PC-3 (cell line): Measurements from ENCODE around the gene PRICKLE4. TPM values are rescaled to one million over a fixed set of nuclear protein-coding genes. Genes with fewer than 3 reads are reported as not detected.
"Not testable (repeated sequence)": the region's sequence is repeated elsewhere in the genome, so short reads cannot be mapped to it uniquely, and the experiment has no call there.

Experiments used
- ATAC-seq: fragments of 200-7000 bp; cut with Tn5 transposase; 2 replicates; pipeline ENCODE4 v1.9.1; 2020; ENCODE audit warnings: mild to moderate bottlenecking, moderate library complexity
- BruUV-seq: library from RNA; stranded (reverse); fragments of 400-500 nt; replicated peaks from 2 replicates; lab custom pipeline; 2021; lab: Mats Ljungman, UMichigan
- CTCF ChIA-PET: fragments of 300-600 bp; sonication (Branson Sonifier 250); formaldehyde crosslinking; loops from one replicate; lab custom pipeline; 2022; ENCODE audit warnings: antibody characterized with exemption; lab: Charles Lee
- POLR2A ChIA-PET: fragments of 300-600 bp; sonication (Branson Sonifier 250); formaldehyde crosslinking; loops from one replicate; lab custom pipeline; 2022; ENCODE audit warnings: antibody characterized with exemption; ENCODE audit not compliant: unreplicated experiment; lab: Charles Lee
- DNase-seq: peaks from one replicate; pipeline ENCODE4 v3.0.0-alpha.2; 2015
- H2AFZ ChIP-seq: fragments of 300-600 bp; sonication (generic); 2 replicates; pipeline ENCODE4 v1.6.0; 2016; ENCODE audit warnings: antibody characterized with exemption, low read length
- H3F3A ChIP-seq: fragments of 300-600 bp; sonication (generic); one replicate; pipeline ENCODE4 v1.6.0; 2017; ENCODE audit warnings: antibody characterized with exemption, low read length, control low read depth, mild to moderate bottlenecking; ENCODE audit not compliant: unreplicated experiment
- H3K27ac ChIP-seq: fragments of 300-600 bp; sonication (generic); 2 replicates; pipeline ENCODE4 v1.5.1; 2016; ENCODE audit warnings: mild to moderate bottlenecking, low read length
- H3K27me3 ChIP-seq: fragments of 300-600 bp; sonication (generic); 2 replicates; pipeline ENCODE4 v1.6.1; 2016; ENCODE audit warnings: low read length, mixed read lengths
- H3K36me3 ChIP-seq: fragments of 300-600 bp; sonication (generic); 2 replicates; pipeline ENCODE4 v1.6.1; 2016; ENCODE audit warnings: low read depth, mixed run types, low read length, mixed read lengths
- H3K4me1 ChIP-seq: fragments of 300-600 bp; sonication (generic); 2 replicates; pipeline ENCODE4 v1.5.1; 2016; ENCODE audit warnings: low read length; ENCODE audit not compliant: insufficient read depth
- H3K4me2 ChIP-seq: fragments of 300-600 bp; sonication (generic); 2 replicates; pipeline ENCODE4 v1.6.0; 2016; ENCODE audit warnings: low read length
- H3K4me3 ChIP-seq: fragments of 300-600 bp; sonication (generic); 2 replicates; pipeline ENCODE4 v1.5.1; 2016; ENCODE audit warnings: mild to moderate bottlenecking, low read length, mixed read lengths
- H3K79me2 ChIP-seq: fragments of 300-600 bp; sonication (generic); 2 replicates; pipeline ENCODE4 v1.6.1; 2017; ENCODE audit warnings: low read length, mixed read lengths
- H3K9ac ChIP-seq: fragments of 300-600 bp; sonication (generic); 2 replicates; pipeline ENCODE4 v1.6.0; 2016; ENCODE audit warnings: mild to moderate bottlenecking, low read length
- H3K9me2 ChIP-seq: fragments of 300-600 bp; sonication (generic); replicated peaks from 2 replicates; pipeline ENCODE4 v1.6.1; 2016; ENCODE audit warnings: mixed run types, low read length, mixed read lengths
- H3K9me3 ChIP-seq: fragments of 300-600 bp; sonication (generic); 2 replicates; pipeline ENCODE4 v1.6.1; 2016; ENCODE audit warnings: low read length, mixed read lengths
- H4K20me1 ChIP-seq: fragments of 300-600 bp; sonication (generic); 2 replicates; pipeline ENCODE4 v1.6.1; 2016; ENCODE audit warnings: low read length, mixed read lengths
- CTCF ChIP-seq: fragments of 300-600 bp; sonication (generic); conservative IDR thresholded peaks from 2 replicates; pipeline ENCODE4 v1.5.1; 2017; ENCODE audit warnings: antibody characterized with exemption, low read depth, mild to moderate bottlenecking, low read length
- EZH2 ChIP-seq: fragments of 300-600 bp; sonication (generic); IDR thresholded peaks from one replicate; pipeline ENCODE4 v1.6.1; 2017; ENCODE audit warnings: antibody characterized with exemption, mild to moderate bottlenecking, low read length; ENCODE audit not compliant: unreplicated experiment
- EZH2phosphoT487 ChIP-seq: fragments of 300-600 bp; sonication (generic); IDR thresholded peaks from 2 replicates; pipeline ENCODE4 v1.6.1; 2018; ENCODE audit warnings: mild to moderate bottlenecking, antibody characterized with exemption, low read length, borderline replicate concordance
- intact Hi-C: fragments of 100-400 bp; cut with micrococcal nuclease; formaldehyde crosslinking; loops from 2 replicates; pipeline ENCODE4 v1.9.0; 2023
- total RNA-seq: library from RNA; depleted of rRNA; stranded (reverse); fragments of >200 nt; gene quantifications from 2 replicates; pipeline ENCODE4 v1.2.3, GENCODE V29; 2014

PRICKLE4 gene
- total RNA-seq, 1 experiment from 2014 or later: 0.26 TPM

GRCh38 chr6:41805830-41806774 is 25.5 kb downstream of the PRICKLE4 start:
- no peaks in the 10 kb centered on the region for H3F3A ChIP-seq
- H3K27me3 ChIP-seq: no peaks in the 10 kb centered on the region
- no peaks in the 10 kb centered on the region for H3K9me3 ChIP-seq
- no peaks in the 10 kb centered on the region for H4K20me1 ChIP-seq
- TF ChIP-seq CTCF (no peak), EZH2phosphoT487 (no peak), EZH2 (no peak)
- ChIA-PET POLR2A (no interaction called here), CTCF (no interaction called here)
- H3K4me2 ChIP-seq: no peak overlapping the region
- H3K9ac ChIP-seq: no peak overlapping the region
- BruUV-seq: no TSS peak
- ATAC-seq (no peak), DNase-seq (no peak)
- H2AFZ ChIP-seq: no peak overlapping the region
- no peaks in the 10 kb centered on the region for H3K36me3 ChIP-seq
- intact Hi-C loops: no loop called here
- H3K79me2 ChIP-seq: no peaks in the 10 kb centered on the region
- H3K4me1 ChIP-seq: no peaks in the 10 kb centered on the region
- H3K27ac ChIP-seq: no peak overlapping the region
- H3K9me2 ChIP-seq: no peaks in the 10 kb centered on the region
- H3K4me3 ChIP-seq: no peak overlapping the region

- CTCF ChIA-PET: no interaction called here
- Histone ChIP-seq H2AFZ (no peak overlapping the region), H3K27ac (no peak overlapping the region), H3K79me2 (no peaks in the 10 kb centered on the region), H3K9ac (no peak overlapping the region), H3K9me3 (no peaks in the 10 kb centered on the region), H3K36me3 (no peaks in the 10 kb centered on the region), H3K4me1 (no peaks in the 10 kb centered on the region), H3K4me2 (no peak overlapping the region), H3K4me3 (no peak overlapping the region), H4K20me1 (no peaks in the 10 kb centered on the region), H3K9me2 (no peaks in the 10 kb centered on the region), H3F3A (no peaks in the 10 kb centered on the region), H3K27me3 (no peaks in the 10 kb centered on the region)
- intact Hi-C loops: no loop called here
- ATAC-seq (no peak), DNase-seq (no peak)
- POLR2A ChIA-PET: no interaction called here
- no TSS peak for BruUV-seq
- TF ChIP-seq EZH2 (no peak), EZH2phosphoT487 (no peak), CTCF (no peak)
Observed at GRCh38 chr6:41811095-41811494, 30.5 kb downstream of the PRICKLE4 start.

GRCh38 chr6:41811946-41812345 is 31.4 kb downstream of the PRICKLE4 start:
- H3F3A ChIP-seq: not testable (repeated sequence)

More at GRCh38 chr6:41811946-41812345, 31.4 kb downstream of the PRICKLE4 start:
- H3K9me3 ChIP-seq, H4K20me1 ChIP-seq, H3K27ac ChIP-seq, H3K4me3 ChIP-seq, ATAC-seq, DNase-seq, BruUV-seq, H3K4me1 ChIP-seq, H3K9me2 ChIP-seq, intact Hi-C loops, POLR2A ChIA-PET, H2AFZ ChIP-seq, H3K9ac ChIP-seq, CTCF ChIA-PET, H3K4me2 ChIP-seq, H3K36me3 ChIP-seq, H3K27me3 ChIP-seq, H3K79me2 ChIP-seq: not testable (repeated sequence)
